H1 (cell line): ENCODE measurements around the gene CDK5RAP2. TPM values are rescaled to one million over a fixed set of nuclear protein-coding genes. Genes with fewer than 3 reads are reported as not detected.
A peak's percentile ranks its signal among the peaks of the same experiment; 100 is the strongest.

Experiments used
- CTCF ChIA-PET: fragments of 300-600 bp; sonication (Branson Sonifier 250); formaldehyde crosslinking; loops from one replicate; lab custom pipeline; 2021; ENCODE audit not compliant: partially characterized antibody; lab: Charles Lee
- POLR2A ChIA-PET: fragments of 300-600 bp; sonication (Branson Sonifier 250); formaldehyde crosslinking; loops from one replicate; lab custom pipeline; 2021; ENCODE audit warnings: inconsistent platforms; ENCODE audit not compliant: partially characterized antibody; lab: Charles Lee
- DNase-seq, 2 experiments: peaks; one replicate each; pipeline versions ENCODE4 v3.0.0 to v3.0.0-alpha.2; 2010 to 2022; ENCODE audit warnings: low spot score in 2 of 2, low read depth in 1 of 2, mixed read lengths in 1 of 2
- FAIRE-seq: peaks from 2 replicates; lab custom pipeline; 2011; peaks lifted over from hg19 to GRCh38; lab: Jason Lieb, UNC
- H2AFZ ChIP-seq: 2 replicates; pipeline ENCODE4 v1.8.1; 2012; ENCODE audit warnings: low read length, inconsistent platforms
- H2AK5ac ChIP-seq: 2 replicates; pipeline ENCODE4 v1.6.1; 2013; ENCODE audit warnings: low read depth, low read length
- H2BK120ac ChIP-seq: replicated peaks from 2 replicates; pipeline ENCODE3; 2013; ENCODE audit warnings: low read depth, low read length, inconsistent platforms
- H2BK12ac ChIP-seq: 2 replicates; pipeline ENCODE4 v1.6.1; 2013; ENCODE audit warnings: low read depth, low read length
- H2BK15ac ChIP-seq: 2 replicates; pipeline ENCODE4 v1.6.1; 2013; ENCODE audit warnings: low read length
- H2BK20ac ChIP-seq: 2 replicates; pipeline ENCODE4 v1.6.1; 2013; ENCODE audit warnings: low read length
- H2BK5ac ChIP-seq: 2 replicates; pipeline ENCODE4 v1.6.1; 2013; ENCODE audit warnings: low read depth, low read length
- H3K14ac ChIP-seq: 2 replicates; pipeline ENCODE4 v1.6.1; 2013; ENCODE audit warnings: inconsistent platforms; ENCODE audit not compliant: insufficient read length
- H3K18ac ChIP-seq: 2 replicates; pipeline ENCODE4 v1.6.1; 2013; ENCODE audit warnings: low read length; ENCODE audit errors: extremely low read depth
- H3K23ac ChIP-seq: 2 replicates; pipeline ENCODE4 v1.6.1; 2013; ENCODE audit warnings: inconsistent platforms; ENCODE audit not compliant: insufficient read length
- H3K23me2 ChIP-seq: 2 replicates; pipeline ENCODE4 v1.6.1; 2013; ENCODE audit warnings: low read depth, low read length
- H3K27ac ChIP-seq: 2 replicates; pipeline ENCODE4 v1.6.1; 2011; ENCODE audit warnings: low read depth, low read length, inconsistent platforms
- H3K27me3 ChIP-seq, 4 experiments: replicated peaks in 1 of 4; 1 replicate in 1 of 4; 2 replicates in 3 of 4; pipeline versions ENCODE4 v1.6.1 to v1.8.1; 2011 to 2013; ENCODE audit warnings: low read length in 3 of 4, mild to moderate bottlenecking in 3 of 4, inconsistent platforms in 2 of 4, mixed read lengths in 2 of 4, moderate library complexity in 1 of 4; ENCODE audit not compliant: control insufficient read depth in 3 of 4, insufficient read depth in 3 of 4; ENCODE audit errors: extremely low read depth in 1 of 4
- H3K36me3 ChIP-seq, 4 experiments: 2 replicates each; pipeline versions ENCODE4 v1.6.1 to v1.8.1; 2011 to 2013; ENCODE audit warnings: mild to moderate bottlenecking in 4 of 4, low read length in 3 of 4, moderate library complexity in 2 of 4, control low read depth in 1 of 4, inconsistent platforms in 1 of 4; ENCODE audit not compliant: insufficient read depth in 4 of 4, control insufficient read depth in 2 of 4
- H3K4ac ChIP-seq: replicated peaks from 2 replicates; pipeline ENCODE3; 2013; ENCODE audit warnings: low read length, low read depth, mixed read lengths, inconsistent platforms; ENCODE audit not compliant: insufficient read length
- H3K4me1 ChIP-seq, 4 experiments: replicated peaks in 1 of 4; 1 replicate in 1 of 4; 2 replicates in 3 of 4; pipeline versions ENCODE4 v1.6.1 to v1.8.1; 2011 to 2013; ENCODE audit warnings: low read length in 3 of 4, inconsistent platforms in 2 of 4, mixed read lengths in 1 of 4; ENCODE audit not compliant: insufficient read depth in 4 of 4, control insufficient read depth in 3 of 4
- H3K4me2 ChIP-seq, 2 experiments: 2 replicates each; pipeline versions ENCODE4 v1.6.1 to v1.8.1; 2011 to 2013; ENCODE audit warnings: low read depth in 2 of 2, low read length in 2 of 2, control low read depth in 1 of 2, inconsistent platforms in 1 of 2, mild to moderate bottlenecking in 1 of 2; ENCODE audit not compliant: insufficient read depth in 1 of 2
- H3K4me3 ChIP-seq, 4 experiments: fragments of 200-600, 300-600 bp in 1 of 4; sonication (generic), shearing (Covaris generic), sonication (Bioruptor Twin) in 1 of 4; 2 replicates each; pipeline versions ENCODE4 v1.5.1 to v1.8.1; 2011 to 2016; ENCODE audit warnings: low read length in 4 of 4, low read depth in 3 of 4, control low read depth in 2 of 4, inconsistent platforms in 2 of 4, mild to moderate bottlenecking in 2 of 4, mixed read lengths in 1 of 4, moderate library complexity in 1 of 4; ENCODE audit not compliant: insufficient read depth in 2 of 4; ENCODE audit errors: extremely low read depth in 1 of 4
- H3K56ac ChIP-seq: replicated peaks from 2 replicates; pipeline ENCODE3; 2013; ENCODE audit warnings: low read depth, mild to moderate bottlenecking, mixed read lengths, low read length, inconsistent platforms; ENCODE audit not compliant: insufficient read length
- H3K79me1 ChIP-seq: 2 replicates; pipeline ENCODE4 v1.6.1; 2013; ENCODE audit warnings: low read depth, low read length, control low read depth
- H3K79me2 ChIP-seq, 2 experiments: 2 replicates each; pipeline versions ENCODE4 v1.6.1 to v1.8.1; 2012 to 2013; ENCODE audit warnings: low read length in 2 of 2, mild to moderate bottlenecking in 2 of 2, inconsistent platforms in 1 of 2; ENCODE audit not compliant: insufficient read depth in 2 of 2, control insufficient read depth in 1 of 2
- H3K9ac ChIP-seq, 4 experiments: replicated peaks in 1 of 4; 1 replicate in 1 of 4; 2 replicates in 3 of 4; pipeline versions ENCODE4 v1.6.1 to v1.8.1; 2011 to 2013; ENCODE audit warnings: low read depth in 3 of 4, low read length in 3 of 4, control low read depth in 2 of 4, mild to moderate bottlenecking in 2 of 4, moderate library complexity in 2 of 4, inconsistent platforms in 1 of 4; ENCODE audit errors: extremely low read depth in 1 of 4
- H3K9me3 ChIP-seq, 2 experiments: 2 replicates each; pipeline versions ENCODE4 v1.6.1 to v1.8.1; 2012 to 2013; ENCODE audit warnings: mild to moderate bottlenecking in 2 of 2, moderate library complexity in 2 of 2, control low read depth in 1 of 2, inconsistent platforms in 1 of 2, low read depth in 1 of 2, low read length in 1 of 2, mixed read lengths in 1 of 2; ENCODE audit not compliant: insufficient read depth in 2 of 2
- H4K20me1 ChIP-seq, 2 experiments: replicated peaks in 1 of 2; 2 replicates each; pipeline versions ENCODE3 to v1.8.1; 2011 to 2013; ENCODE audit warnings: inconsistent platforms in 2 of 2, low read length in 2 of 2, mild to moderate bottlenecking in 1 of 2; ENCODE audit not compliant: insufficient read depth in 2 of 2, control insufficient read depth in 1 of 2
- H4K5ac ChIP-seq: 2 replicates; pipeline ENCODE4 v1.6.1; 2013; ENCODE audit warnings: low read length, low read depth, mixed read lengths, inconsistent platforms; ENCODE audit not compliant: insufficient read length
- H4K8ac ChIP-seq: 2 replicates; pipeline ENCODE4 v1.8.0; 2013; ENCODE audit warnings: mild to moderate bottlenecking, moderate library complexity, low read length, inconsistent platforms; ENCODE audit not compliant: insufficient read depth; ENCODE audit errors: extremely low read depth
- H4K91ac ChIP-seq: replicated peaks from 2 replicates; pipeline ENCODE3; 2013; ENCODE audit warnings: low read length, mixed read lengths, inconsistent platforms; ENCODE audit not compliant: insufficient read length
- SP4 ChIP-seq: IDR thresholded peaks from 2 replicates; pipeline ENCODE4 v1.6.1; 2012; ENCODE audit warnings: low read length, inconsistent platforms
- USF2 ChIP-seq: IDR thresholded peaks from 2 replicates; pipeline ENCODE4 v1.6.1; 2011; ENCODE audit warnings: low read length, improper control_type of control experiment
- WGBS, 2 experiments: shearing (Covaris generic) in 1 of 2; methylation state at CpG; one replicate each; pipeline versions ENCODE4 v1.1.6 to v1.1.7; 2013 to 2015; ENCODE audit warnings: low lambda C conversion rate in 2 of 2, mixed read lengths in 2 of 2, inconsistent platforms in 1 of 2, low coverage in 1 of 2, missing lambda C conversion rate in 1 of 2; ENCODE audit not compliant: insufficient replicate concordance in 2 of 2, insufficient coverage in 1 of 2, insufficient read length in 1 of 2; ENCODE audit errors: extremely low coverage in 1 of 2, missing lambda C conversion rate in 1 of 2; 5-methylcytosine and 5-hydroxymethylcytosine counted together
- polyA plus RNA-seq, 7 experiments: library from polyadenylated mRNA; depleted of rRNA in 3 of 7; stranded (reverse) in 5 of 7; unstranded in 2 of 7; fragments of >200 nt in 5 of 7; fragments of 200-250 nt in 2 of 7; gene quantifications; 1 replicate in 5 of 7; 2 replicates in 1 of 7; 4 replicates in 1 of 7; pipeline versions ENCODE4 v1.2.1 to v1.2.3, GENCODE V29; 2011 to 2013; ENCODE audit warnings: missing spikeins in 2 of 7, mixed read lengths in 2 of 7
- total RNA-seq: library from RNA; stranded (reverse); fragmentation: NEBNext Ultra II Directional; extraction: Animal tissue kit (Norgen Biotek cat#: 25700); gene quantifications from 2 replicates; pipeline ENCODE4 v1.2.1, GENCODE V29; 2021

Gene CDK5RAP2
- total and polyA plus RNA-seq, 2 of the 8 experiments (the other 6 are each of a cell fraction or from before 2014, with no cell fraction given): 19.8 to 49.4 TPM

- H3K27ac ChIP-seq: no peak overlapping the region
- peaks cover 0 to 3% of the 10 kb centered on the region in 2 experiments for H4K20me1 ChIP-seq
- H3K79me2 ChIP-seq: no peaks in the 10 kb centered on the region
- no peak for FAIRE-seq
- DNase-seq: no peak
- WGBS, 2 experiments: 97% methylated on average over 4 of the region's 4 CpGs; no CpG with 5 or more reads in 1 of the 2 experiments
- H4K8ac ChIP-seq: no peak overlapping the region
- H3K36me3 ChIP-seq: peaks cover 2 to 41% (median 18%) of the 10 kb centered on the region in 4 experiments
- H3K23ac ChIP-seq: no peak overlapping the region
- no peak overlapping the region for H2BK12ac ChIP-seq
- ChIA-PET CTCF (interaction anchor here (1.7 kb wide), 1 partner anchor 9 kb away, joined by 8 read pairs; no protein-coding TSS in a partner anchor), POLR2A (no interaction called here)
- H3K14ac ChIP-seq: no peak overlapping the region
- H2BK120ac ChIP-seq: no peak overlapping the region
- no peak overlapping the region for H2BK15ac ChIP-seq
- no peak overlapping the region for H4K5ac ChIP-seq
- H3K4me1 ChIP-seq: peaks cover 0 to 6% (median 2%) of the 10 kb centered on the region in 4 experiments; a peak in 3 of 7 replicates
- H3K4me2 ChIP-seq: no peak overlapping the region
- no peak overlapping the region for H3K4ac ChIP-seq
- H3K18ac ChIP-seq: no peak overlapping the region
- TF ChIP-seq SP4: no peak
- TF ChIP-seq USF2: no peak
- no peak overlapping the region for H2AK5ac ChIP-seq
- H3K9ac ChIP-seq: no peak overlapping the region
- H4K91ac ChIP-seq: no peak overlapping the region
- no peaks in the 10 kb centered on the region for H3K23me2 ChIP-seq
- no peaks in the 10 kb centered on the region for H3K79me1 ChIP-seq
- H3K9me3 ChIP-seq: no peaks in the 10 kb centered on the region
- H2BK20ac ChIP-seq: no peak overlapping the region
- no peak overlapping the region for H2AFZ ChIP-seq
- H3K56ac ChIP-seq: no peak overlapping the region
- H2BK5ac ChIP-seq: peak overlapping the region; percentile 12; the same call in 1 of the 2 replicates
- H3K27me3 ChIP-seq: no peaks in the 10 kb centered on the region
- no peak overlapping the region for H3K4me3 ChIP-seq
Observed at GRCh38 chr9:120486347-120486746, 93.6 kb downstream of the CDK5RAP2 start.
